ENCODE results near the gene FNBP1.

DNA sequence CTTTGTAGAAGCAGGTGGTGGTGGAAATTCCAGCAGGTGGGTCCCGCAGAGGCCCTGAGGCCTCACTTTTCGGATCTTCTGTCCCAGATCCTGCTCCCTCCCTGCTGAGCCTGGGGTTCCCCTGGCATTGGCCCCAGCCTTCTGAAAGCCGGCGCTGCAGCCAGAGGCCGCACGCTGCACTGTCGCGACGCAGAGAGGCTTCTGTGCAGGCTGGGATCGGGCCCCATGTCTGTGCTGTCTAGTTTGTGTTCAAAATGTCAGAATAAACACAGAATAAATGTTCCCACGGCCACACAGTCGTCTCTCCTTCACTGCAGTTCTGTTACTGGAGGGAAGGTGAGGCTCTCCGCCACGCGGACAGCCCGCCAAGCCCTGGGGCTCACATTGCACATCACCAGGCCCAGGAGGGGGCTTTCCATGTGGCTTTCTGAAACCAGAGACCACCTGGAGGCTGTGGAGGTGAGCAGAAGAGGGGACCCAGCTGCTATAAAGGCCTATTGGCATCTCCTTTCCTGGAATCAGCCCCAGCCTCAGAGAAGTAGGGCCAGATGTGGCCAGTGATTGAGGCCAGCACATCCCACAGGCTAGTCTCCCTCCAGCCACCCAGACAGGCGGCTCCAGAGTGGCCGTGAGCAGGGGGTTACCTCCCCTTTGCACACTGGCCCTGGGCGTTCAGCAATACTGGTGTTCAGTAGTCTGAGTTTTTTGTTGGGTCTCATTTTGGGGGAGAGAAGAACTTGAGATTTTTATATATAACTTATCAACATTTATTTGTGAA is 161.3 kb downstream of the FNBP1 start:
- TF ChIP-seq, protein P1, sequence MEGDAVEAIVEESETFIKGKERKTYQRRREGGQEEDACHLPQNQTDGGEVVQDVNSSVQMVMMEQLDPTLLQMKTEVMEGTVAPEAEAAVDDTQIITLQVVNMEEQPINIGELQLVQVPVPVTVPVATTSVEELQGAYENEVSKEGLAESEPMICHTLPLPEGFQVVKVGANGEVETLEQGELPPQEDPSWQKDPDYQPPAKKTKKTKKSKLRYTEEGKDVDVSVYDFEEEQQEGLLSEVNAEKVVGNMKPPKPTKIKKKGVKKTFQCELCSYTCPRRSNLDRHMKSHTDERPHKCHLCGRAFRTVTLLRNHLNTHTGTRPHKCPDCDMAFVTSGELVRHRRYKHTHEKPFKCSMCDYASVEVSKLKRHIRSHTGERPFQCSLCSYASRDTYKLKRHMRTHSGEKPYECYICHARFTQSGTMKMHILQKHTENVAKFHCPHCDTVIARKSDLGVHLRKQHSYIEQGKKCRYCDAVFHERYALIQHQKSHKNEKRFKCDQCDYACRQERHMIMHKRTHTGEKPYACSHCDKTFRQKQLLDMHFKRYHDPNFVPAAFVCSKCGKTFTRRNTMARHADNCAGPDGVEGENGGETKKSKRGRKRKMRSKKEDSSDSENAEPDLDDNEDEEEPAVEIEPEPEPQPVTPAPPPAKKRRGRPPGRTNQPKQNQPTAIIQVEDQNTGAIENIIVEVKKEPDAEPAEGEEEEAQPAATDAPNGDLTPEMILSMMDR (IDR thresholded peaks at IDR 0.05), result no peak
- TF ChIP-seq EP300 (IDR thresholded peaks at IDR 0.05) (no peak), POLR2A (IDR thresholded peaks at IDR 0.05) (no peak), POLR2AphosphoS5 (IDR thresholded peaks at IDR 0.05) (no peak)
